HG03097 (cell line): ENCODE data around the gene CFAP61.
"Not testable (repeated sequence)": the region's sequence is repeated elsewhere in the genome, so short reads cannot be mapped to it uniquely, and the experiment has no call there.

ENCODE experiments used
- ATAC-seq: cut with Tn5 transposase; IDR thresholded peaks from one replicate; pipeline ENCODE4 v1.9.1; 2021; ENCODE audit not compliant: unreplicated experiment, low FRiP score

The CFAP61 gene

GRCh38 chr20:20089018-20089417 is 36.7 kb downstream of the CFAP61 start:
- no peak for ATAC-seq

- ATAC-seq, result no peak
These were observed 37.6 kb downstream of the CFAP61 start for GRCh38 chr20:20089939-20090338.

DNA sequence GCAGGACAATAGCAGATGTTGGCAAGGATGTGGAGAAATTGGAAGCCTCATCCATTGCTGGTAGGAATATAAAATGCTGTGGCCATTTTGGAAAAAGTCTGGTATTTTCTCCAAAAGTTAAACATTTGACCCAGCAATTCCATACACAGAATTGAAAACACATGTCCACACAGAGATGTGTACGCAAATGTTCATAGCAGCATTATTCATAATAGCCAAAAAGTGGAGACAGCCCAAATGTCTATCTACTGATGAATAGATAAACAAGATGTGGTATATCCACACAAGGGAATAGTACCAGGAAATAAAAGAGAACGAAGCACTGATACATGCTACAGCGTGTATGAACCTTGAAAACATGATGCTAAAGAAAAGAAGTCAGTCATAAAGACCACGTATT is 40.5 kb downstream of the CFAP61 start:
- ATAC-seq, result no peak

DNA sequence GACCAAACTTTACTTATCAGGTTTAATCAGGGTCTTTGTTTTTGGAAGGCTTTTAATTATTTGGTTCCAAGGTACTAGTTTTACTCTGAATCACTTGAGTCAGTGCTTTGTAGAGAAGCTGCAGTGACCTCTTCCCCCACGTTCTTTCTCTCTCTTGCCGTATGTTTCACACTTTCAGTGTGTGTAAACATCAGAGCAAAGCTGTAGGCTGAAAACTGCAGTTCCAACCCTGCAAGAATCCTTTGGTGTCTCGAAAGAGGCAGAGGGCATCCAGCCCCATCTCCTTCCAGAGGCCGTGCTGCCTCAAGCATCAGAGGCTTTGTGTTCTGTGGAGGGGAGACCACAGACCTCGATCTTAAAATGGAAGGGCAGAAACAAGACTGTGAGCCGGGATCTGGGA is 42.1 kb downstream of the CFAP61 start:
- ATAC-seq, result no peak

DNA sequence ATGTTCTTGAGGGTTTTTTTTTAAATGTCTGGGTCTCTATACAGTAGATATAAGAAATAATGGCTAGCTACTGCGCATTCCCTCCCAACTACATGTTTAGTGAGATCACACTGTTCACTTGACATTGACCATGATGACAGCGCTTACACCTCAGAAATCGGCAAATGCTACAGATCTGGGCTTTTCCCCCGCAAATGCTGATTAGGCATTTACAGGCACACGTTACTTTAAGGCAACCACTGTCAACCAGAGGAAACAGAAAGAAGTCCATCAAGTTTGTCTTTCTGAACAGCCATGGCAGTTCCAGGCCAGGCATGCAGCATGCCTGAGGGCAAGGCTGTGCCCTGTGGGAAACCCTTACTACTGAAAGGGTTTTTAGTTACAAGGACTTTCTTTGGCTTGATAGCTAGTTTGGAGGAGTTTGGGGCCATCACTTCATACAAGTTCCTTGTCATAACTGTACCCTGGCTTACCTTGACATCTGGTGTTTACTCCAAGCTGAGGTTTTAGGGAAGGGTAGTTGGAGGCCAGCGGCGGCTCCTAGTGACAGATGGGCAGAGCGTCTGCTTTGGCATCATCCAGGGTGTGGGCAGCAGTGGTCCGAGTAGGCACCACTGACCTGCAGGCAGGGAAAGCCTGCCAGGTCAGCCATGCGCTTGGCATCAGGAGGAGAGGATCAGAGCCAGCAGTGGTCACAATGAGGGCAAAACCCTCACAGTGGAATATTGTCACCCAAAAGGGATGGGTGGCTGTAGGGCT is 43.0 kb downstream of the CFAP61 start:
- no peak for ATAC-seq

- no peak for ATAC-seq
These were observed 44.1 kb downstream of the CFAP61 start for GRCh38 chr20:20096421-20096820.

GRCh38 chr20:20100881-20101280 is 48.5 kb downstream of the CFAP61 start:
- ATAC-seq, result no peak

DNA sequence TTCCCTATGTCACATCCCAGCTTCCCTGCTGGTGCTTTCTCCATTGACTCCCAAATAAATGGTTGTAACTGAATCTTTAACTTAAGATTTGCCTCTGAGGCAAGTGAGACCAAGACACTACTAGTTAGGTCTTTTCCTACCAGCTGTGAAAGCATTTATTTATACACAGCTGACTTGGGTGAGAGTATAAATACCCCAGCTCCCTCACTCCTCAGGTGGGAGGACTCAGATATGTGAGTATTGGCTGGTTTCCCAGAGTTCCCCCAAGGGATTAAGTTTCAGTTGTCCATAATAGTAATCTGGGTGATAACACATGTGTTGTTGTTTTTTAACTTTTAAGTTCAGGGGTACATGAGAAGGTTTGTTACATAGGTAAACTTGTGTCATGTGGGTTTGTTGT is 49.8 kb downstream of the CFAP61 start:
- ATAC-seq, result no peak

- no peak for ATAC-seq
These were observed 50.5 kb downstream of the CFAP61 start for GRCh38 chr20:20102716-20103258.

DNA sequence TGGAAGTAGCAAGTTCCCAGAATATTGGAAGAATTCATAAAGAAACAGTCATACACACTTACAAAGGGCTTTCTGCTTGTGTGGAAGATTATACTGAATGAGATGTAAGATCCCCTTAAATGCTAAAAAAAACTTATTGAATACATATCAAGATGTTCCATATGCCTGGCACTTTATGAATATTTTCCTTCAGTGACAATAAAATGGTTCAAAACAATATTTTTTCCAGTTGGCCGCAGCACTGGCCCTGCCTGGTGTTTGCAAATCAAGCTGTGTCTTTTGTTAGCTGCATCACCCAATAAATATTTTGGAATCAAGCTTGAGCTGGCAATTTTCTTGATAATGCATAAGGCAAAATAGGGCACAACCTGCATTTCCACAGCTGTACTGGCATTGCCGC is 51.2 kb downstream of the CFAP61 start:
- no peak for ATAC-seq

- not testable (repeated sequence) for ATAC-seq
These were observed 70.9 kb downstream of the CFAP61 start for GRCh38 chr20:20123187-20123586.

GRCh38 chr20:20130399-20130798 is 78.1 kb downstream of the CFAP61 start:
- ATAC-seq, result no peak

GRCh38 chr20:20134941-20135575 is 82.7 kb downstream of the CFAP61 start:
- ATAC-seq, result no peak

GRCh38 chr20:20136313-20136712 is 84.0 kb downstream of the CFAP61 start:
- no peak for ATAC-seq

DNA sequence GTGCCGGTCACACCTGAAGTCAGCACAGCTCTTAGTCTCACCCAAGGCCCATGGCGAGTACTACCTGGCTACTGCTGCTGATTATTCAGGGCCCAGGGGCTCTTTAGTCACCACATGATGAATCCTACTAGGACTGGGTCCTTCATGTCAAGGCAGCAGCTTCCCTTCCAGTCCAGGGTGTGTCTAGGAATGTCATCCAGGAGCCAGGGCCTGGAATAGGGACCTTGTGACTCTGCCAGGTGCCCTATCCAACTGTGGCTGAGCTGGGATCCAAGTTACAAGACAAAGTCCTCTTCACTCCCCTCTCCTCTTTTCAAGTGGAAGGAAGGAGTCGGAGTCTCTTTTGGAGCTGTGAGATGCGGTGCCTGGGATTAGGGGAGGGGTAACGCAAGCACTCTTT is 85.5 kb downstream of the CFAP61 start:
- ATAC-seq, result no peak

GRCh38 chr20:20138301-20139064 is 86.2 kb downstream of the CFAP61 start:
- ATAC-seq, result no peak

DNA sequence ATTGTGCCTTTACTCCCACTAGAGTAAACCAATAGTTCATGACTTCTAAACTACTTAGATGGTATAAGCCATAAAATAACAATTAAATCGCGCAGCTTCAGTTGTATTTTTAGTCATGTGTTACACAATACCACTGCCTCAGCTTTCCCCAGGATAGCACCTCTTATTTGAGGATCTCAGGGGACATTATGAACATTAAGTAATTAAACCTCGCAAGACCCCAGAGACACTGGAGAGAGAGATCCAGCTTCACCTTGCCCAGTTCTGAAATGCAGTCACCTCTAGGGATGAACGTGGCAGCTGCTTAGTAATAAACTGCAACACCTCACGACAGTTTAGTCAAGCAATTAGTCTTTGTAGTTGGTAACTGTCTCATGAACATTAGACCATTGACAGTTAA is 87.1 kb downstream of the CFAP61 start:
- no peak for ATAC-seq

GRCh38 chr20:20143165-20143564 is 90.8 kb downstream of the CFAP61 start:
- ATAC-seq, result no peak

DNA sequence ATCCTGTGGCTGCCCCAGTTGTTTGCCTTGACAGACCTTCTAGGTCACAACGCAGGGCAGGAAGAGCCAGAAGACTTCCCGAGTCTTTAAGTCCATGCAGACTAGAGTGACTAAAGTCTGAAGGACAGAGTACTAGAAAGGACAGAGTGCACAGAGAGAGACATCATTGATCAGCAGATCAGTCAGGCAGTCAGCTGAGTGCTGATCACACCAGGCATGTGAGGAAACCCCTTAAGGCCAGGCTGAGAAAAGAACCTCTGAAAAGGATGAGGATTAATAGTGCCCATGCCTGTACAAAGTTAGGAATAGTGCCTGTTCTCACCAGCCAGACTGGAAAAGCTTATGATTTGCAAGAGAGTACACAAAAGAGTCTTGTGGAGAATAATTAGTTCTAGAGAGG is 91.3 kb downstream of the CFAP61 start:
- no peak for ATAC-seq

DNA sequence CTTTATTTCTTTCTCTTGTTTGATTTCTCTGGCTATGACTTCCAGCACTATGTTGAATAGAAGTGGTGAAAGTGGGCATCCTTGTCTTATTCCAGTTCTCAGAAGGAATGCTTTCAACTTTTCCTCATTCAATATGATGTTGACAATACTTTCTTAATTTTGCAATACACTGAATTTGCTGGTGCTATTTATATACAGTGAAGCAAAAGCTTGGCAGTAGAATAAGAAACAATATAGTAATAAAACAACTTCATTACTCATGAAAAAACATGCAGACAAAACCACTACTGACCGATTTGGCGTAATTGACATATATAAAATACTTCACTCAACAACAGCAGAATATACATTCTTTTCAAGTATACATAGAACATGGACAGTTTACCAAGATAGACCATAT is 96.4 kb downstream of the CFAP61 start:
- ATAC-seq, result no peak

DNA sequence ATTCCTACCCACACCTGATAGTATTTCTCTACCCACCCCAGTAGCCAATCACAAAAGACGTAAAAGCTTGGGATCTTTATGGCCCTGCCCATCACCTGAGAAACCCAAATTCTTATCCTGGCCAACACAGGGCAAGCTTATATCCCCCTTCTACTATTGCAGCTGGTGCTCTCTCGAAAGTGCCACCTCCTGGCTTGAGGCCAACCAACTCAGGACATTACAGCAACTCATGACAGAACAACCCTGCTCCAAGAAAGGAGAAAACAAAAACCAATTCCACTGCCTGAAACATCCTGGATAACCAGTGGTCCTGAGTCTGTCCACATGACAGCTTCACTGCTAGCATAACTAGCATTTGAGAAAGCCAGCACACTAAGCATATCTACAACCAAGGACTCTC is 97.9 kb downstream of the CFAP61 start:
- ATAC-seq, result no peak
